HG03575 (cell line): ENCODE results near the gene CFAP68.

Source experiments
- ATAC-seq: cut with Tn5 transposase; IDR thresholded peaks from one replicate; pipeline ENCODE4 v1.9.1; 2021; ENCODE audit not compliant: unreplicated experiment, insufficient number of reproducible peaks, low FRiP score; ENCODE audit errors: extremely low read depth

The CFAP68 gene

GRCh38 chr11:111878849-111879636 lies at the start of gene CFAP68, which contains the start of gene FDXACB1:
TSS of gene CFAP68 (plus strand) at chr11:111879541. CDS start at chr11:111879561, 20 bp downstream.
TSS of gene FDXACB1 (minus strand) at chr11:111879165. CDS start at chr11:111879132, 33 bp downstream.
- peak; percentile 74 for ATAC-seq

GRCh38 chr11:111833524-111833923 lies 45.8 kb upstream of the CFAP68 start:
- no peak for ATAC-seq

GRCh38 chr11:111834432-111835163 lies 44.7 kb upstream of the CFAP68 start:
- no peak for ATAC-seq

- ATAC-seq, result no peak
Measured at GRCh38 chr11:111835665-111836064, 43.7 kb upstream of the CFAP68 start.

GRCh38 chr11:111836162-111836561 lies 43.2 kb upstream of the CFAP68 start:
- no peak for ATAC-seq

GRCh38 chr11:111836721-111837120 lies 42.6 kb upstream of the CFAP68 start:
- no peak for ATAC-seq

GRCh38 chr11:111837366-111837891 lies 41.9 kb upstream of the CFAP68 start:
- ATAC-seq, result no peak

GRCh38 chr11:111838054-111838453 lies 41.3 kb upstream of the CFAP68 start:
- no peak for ATAC-seq

- ATAC-seq, result no peak
Measured at GRCh38 chr11:111840143-111840542, 39.2 kb upstream of the CFAP68 start.

- no peak for ATAC-seq
Measured at GRCh38 chr11:111841370-111842053, 37.8 kb upstream of the CFAP68 start.

GRCh38 chr11:111843661-111844060 lies 35.7 kb upstream of the CFAP68 start:
- no peak for ATAC-seq

- ATAC-seq, result no peak
Measured at GRCh38 chr11:111845276-111846028, 33.9 kb upstream of the CFAP68 start.

- ATAC-seq, result no peak
Measured at GRCh38 chr11:111846063-111846462, 33.3 kb upstream of the CFAP68 start.

- ATAC-seq, result no peak
Measured at GRCh38 chr11:111846636-111847035, 32.7 kb upstream of the CFAP68 start.

- ATAC-seq, result no peak
Measured at GRCh38 chr11:111849631-111850030, 29.7 kb upstream of the CFAP68 start.

- no peak for ATAC-seq
Measured at GRCh38 chr11:111851067-111851466, 28.3 kb upstream of the CFAP68 start.

- ATAC-seq, result no peak
Measured at GRCh38 chr11:111851636-111852035, 27.7 kb upstream of the CFAP68 start.

GRCh38 chr11:111852103-111852502 lies 27.2 kb upstream of the CFAP68 start:
- no peak for ATAC-seq

GRCh38 chr11:111855506-111855905 lies 23.8 kb upstream of the CFAP68 start:
- no peak for ATAC-seq
